Fibroblast of lung (primary cell): Measurements from ENCODE around the gene PTS. TPM values are rescaled to one million over a fixed set of nuclear protein-coding genes. Genes with fewer than 3 reads are reported as not detected.
"Not testable (repeated sequence)": the region's sequence is repeated elsewhere in the genome, so short reads cannot be mapped to it uniquely, and the experiment has no call there.

Experiments
- DNase-seq, 2 donors: peaks; one replicate each; pipeline versions ENCODE4 v3.0.0 to v3.0.0-alpha.2; 2010; ENCODE audit warnings: low read depth in 2 of 2
- H2AFZ ChIP-seq: 2 replicates; pipeline ENCODE4 v1.5.1; 2012; ENCODE audit warnings: low read length, control low read depth, inconsistent platforms
- H3K27ac ChIP-seq: 2 replicates; pipeline ENCODE4 v1.5.1; 2011; ENCODE audit warnings: low read length, control low read depth; ENCODE audit not compliant: insufficient read depth
- H3K27me3 ChIP-seq: 2 replicates; pipeline ENCODE4 v1.5.1; 2011; ENCODE audit warnings: mild to moderate bottlenecking, low read length; ENCODE audit not compliant: control insufficient read depth, insufficient read depth
- H3K36me3 ChIP-seq: 2 replicates; pipeline ENCODE4 v1.5.1; 2011; ENCODE audit warnings: low read length; ENCODE audit not compliant: control insufficient read depth, insufficient read depth
- H3K4me1 ChIP-seq: 2 replicates; pipeline ENCODE4 v1.5.1; 2011; ENCODE audit warnings: low read length; ENCODE audit not compliant: control insufficient read depth, insufficient read depth; ENCODE audit errors: extremely low read depth
- H3K4me2 ChIP-seq: 2 replicates; pipeline ENCODE4 v1.5.1; 2011; ENCODE audit warnings: low read length, control low read depth; ENCODE audit not compliant: insufficient read depth; ENCODE audit errors: extremely low read depth
- H3K4me3 ChIP-seq, 4 experiments: fragments of 200-600 bp in 1 of 4; sonication (generic) in 1 of 4; replicated peaks in 1 of 4; 2 replicates each; pipeline ENCODE4 v1.5.1; 2011 to 2016; ENCODE audit warnings: low read length in 4 of 4, low read depth in 3 of 4, mild to moderate bottlenecking in 3 of 4, control low read depth in 2 of 4, inconsistent platforms in 1 of 4, mixed read lengths in 1 of 4; ENCODE audit not compliant: insufficient read depth in 1 of 4; ENCODE audit errors: control extremely low read depth in 1 of 4
- H3K79me2 ChIP-seq: 2 replicates; pipeline ENCODE4 v1.5.1; 2012; ENCODE audit warnings: mild to moderate bottlenecking, low read length, inconsistent platforms; ENCODE audit not compliant: control insufficient read depth, insufficient read depth
- H3K9ac ChIP-seq: 2 replicates; pipeline ENCODE4 v1.5.1; 2011; ENCODE audit warnings: mild to moderate bottlenecking, low read length, control low read depth; ENCODE audit not compliant: insufficient read depth
- H3K9me3 ChIP-seq: 2 replicates; pipeline ENCODE4 v1.5.1; 2012; ENCODE audit warnings: low read depth, low read length; ENCODE audit not compliant: control insufficient read depth, insufficient read depth
- H4K20me1 ChIP-seq: 2 replicates; pipeline ENCODE4 v1.5.1; 2011; ENCODE audit warnings: low read length; ENCODE audit not compliant: control insufficient read depth, insufficient read depth; ENCODE audit errors: extremely low read depth
- EZH2 ChIP-seq: IDR thresholded peaks from 2 replicates; pipeline ENCODE4 v1.5.1; 2012; ENCODE audit warnings: low read length, control low read depth, mild to moderate bottlenecking; ENCODE audit errors: missing control alignments
- polyA plus RNA-seq, 2 donors: library from polyadenylated mRNA; depleted of rRNA in 1 of 2; stranded (reverse) in 1 of 2; unstranded in 1 of 2; fragments of >200 nt; gene quantifications; 2 replicates each; pipeline ENCODE4 v1.2.1, GENCODE V29; 2011 to 2012; ENCODE audit warnings: missing spikeins in 1 of 2
- total RNA-seq: library from RNA; depleted of rRNA; stranded (reverse); fragments of >200 nt; gene quantifications from 2 replicates; pipeline ENCODE4 v1.2.1, GENCODE V29; 2014
- TF ChIP-seq, protein P1 (sequence below), 2 donors: IDR thresholded peaks in 1 of 2; conservative IDR thresholded peaks in 1 of 2; 1 replicate in 1 of 2; 2 replicates in 1 of 2; pipeline ENCODE4 v1.5.1; 2011 to 2012; ENCODE audit warnings: low read length in 2 of 2, control low read depth in 1 of 2, inconsistent platforms in 1 of 2, low read depth in 1 of 2, mild to moderate bottlenecking in 1 of 2

Gene PTS
- total and polyA plus RNA-seq, 2 donors (not counting 1 experiment from before 2014, with no cell fraction given), result 47.4 to 69.0 TPM

DNA sequence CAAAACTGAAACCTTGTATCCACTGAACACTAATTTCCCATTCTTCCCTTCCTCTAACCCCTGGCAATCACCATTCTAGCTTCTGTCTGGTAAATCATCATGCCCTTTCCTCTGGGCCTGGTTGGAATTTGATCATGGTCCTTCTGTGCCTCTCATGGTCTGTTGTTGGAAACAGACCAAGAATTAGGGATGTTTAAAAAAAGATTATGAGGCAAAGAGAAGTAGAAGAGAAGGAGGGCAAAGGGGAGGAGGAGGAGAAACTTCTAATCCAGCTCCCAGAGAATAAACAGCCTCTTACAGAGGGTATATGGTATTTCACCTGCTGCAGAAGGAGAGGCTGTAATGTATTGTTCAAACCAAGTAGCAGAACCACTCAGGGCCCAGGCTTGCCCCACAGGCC lies 40.3 kb upstream of the PTS start:
- TF ChIP-seq, protein P1, sequence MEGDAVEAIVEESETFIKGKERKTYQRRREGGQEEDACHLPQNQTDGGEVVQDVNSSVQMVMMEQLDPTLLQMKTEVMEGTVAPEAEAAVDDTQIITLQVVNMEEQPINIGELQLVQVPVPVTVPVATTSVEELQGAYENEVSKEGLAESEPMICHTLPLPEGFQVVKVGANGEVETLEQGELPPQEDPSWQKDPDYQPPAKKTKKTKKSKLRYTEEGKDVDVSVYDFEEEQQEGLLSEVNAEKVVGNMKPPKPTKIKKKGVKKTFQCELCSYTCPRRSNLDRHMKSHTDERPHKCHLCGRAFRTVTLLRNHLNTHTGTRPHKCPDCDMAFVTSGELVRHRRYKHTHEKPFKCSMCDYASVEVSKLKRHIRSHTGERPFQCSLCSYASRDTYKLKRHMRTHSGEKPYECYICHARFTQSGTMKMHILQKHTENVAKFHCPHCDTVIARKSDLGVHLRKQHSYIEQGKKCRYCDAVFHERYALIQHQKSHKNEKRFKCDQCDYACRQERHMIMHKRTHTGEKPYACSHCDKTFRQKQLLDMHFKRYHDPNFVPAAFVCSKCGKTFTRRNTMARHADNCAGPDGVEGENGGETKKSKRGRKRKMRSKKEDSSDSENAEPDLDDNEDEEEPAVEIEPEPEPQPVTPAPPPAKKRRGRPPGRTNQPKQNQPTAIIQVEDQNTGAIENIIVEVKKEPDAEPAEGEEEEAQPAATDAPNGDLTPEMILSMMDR (conservative IDR thresholded peaks at IDR 0.05 in 1 of 2, IDR thresholded peaks at IDR 0.05 in 1 of 2; ENCODE audit: low read depth in 1 of 2, low read length in 2 of 2), result no peak
- TF ChIP-seq EZH2, result no peak
- no peak overlapping the region for H3K4me2 ChIP-seq

DNA sequence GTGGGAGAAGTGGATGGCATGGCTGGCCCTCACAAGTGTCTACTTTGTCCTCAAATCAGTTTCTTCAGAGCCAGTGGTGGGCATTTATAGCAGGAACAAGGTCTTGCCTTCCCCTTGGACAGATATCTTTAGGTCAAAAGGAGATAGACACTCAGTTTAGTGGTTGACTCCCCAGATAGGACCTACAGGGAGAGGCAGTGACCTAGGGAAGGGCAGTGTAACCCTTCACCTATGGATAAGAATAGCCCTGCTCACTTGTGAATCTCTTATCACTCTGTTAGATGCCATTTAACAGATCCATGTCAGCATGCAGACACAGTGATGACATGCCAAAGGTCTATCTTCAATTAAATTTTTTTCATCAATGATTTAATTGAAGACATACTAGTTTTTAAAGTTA lies 39.9 kb upstream of the PTS start:
- DNase-seq, result no peak
- Histone ChIP-seq H2AFZ (no peak overlapping the region), H3K27me3 (no peaks in the 10 kb centered on the region), H3K27ac (no peak overlapping the region), H3K9ac (no peak overlapping the region), H3K79me2 (no peaks in the 10 kb centered on the region), H3K4me2 (no peak overlapping the region), H3K9me3 (no peaks in the 10 kb centered on the region), H3K4me3 (no peak overlapping the region), H4K20me1 (no peaks in the 10 kb centered on the region), H3K36me3 (no peaks in the 10 kb centered on the region), H3K4me1 (no peaks in the 10 kb centered on the region)
- TF ChIP-seq, protein P1 (conservative IDR thresholded peaks at IDR 0.05 in 1 of 2, IDR thresholded peaks at IDR 0.05 in 1 of 2; ENCODE audit: low read depth in 1 of 2, low read length in 2 of 2), result no peak
- no peak for TF ChIP-seq EZH2

More for the DNA sequence above, 40.3 kb upstream of the PTS start:
- no peak for DNase-seq
- Histone ChIP-seq H3K36me3 (no peaks in the 10 kb centered on the region), H2AFZ (no peak overlapping the region), H3K4me3 (no peak overlapping the region), H3K4me1 (no peaks in the 10 kb centered on the region), H3K9me3 (no peaks in the 10 kb centered on the region), H3K9ac (no peak overlapping the region), H4K20me1 (no peaks in the 10 kb centered on the region), H3K79me2 (no peaks in the 10 kb centered on the region), H3K27ac (no peak overlapping the region), H3K27me3 (no peaks in the 10 kb centered on the region)

DNA sequence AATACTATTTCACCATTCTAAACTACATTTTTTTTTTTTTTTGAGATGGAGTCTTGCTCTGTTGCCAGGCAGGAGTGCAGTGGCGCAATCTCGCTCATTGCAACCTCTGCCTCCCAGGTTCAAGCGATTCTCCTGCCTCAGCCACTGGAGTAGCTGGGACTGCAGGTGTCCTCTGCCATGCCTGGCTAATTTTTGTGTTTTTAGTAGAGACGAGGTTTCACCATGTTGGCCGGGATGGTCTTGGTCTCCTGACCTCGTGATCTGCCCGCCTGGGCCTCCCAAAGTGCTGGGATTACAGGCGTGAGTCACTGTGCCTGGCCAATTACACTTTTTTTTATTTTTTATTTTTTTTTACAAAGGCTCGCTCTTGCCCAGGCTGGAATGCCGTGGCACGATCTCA lies 31.1 kb upstream of the PTS start:
- H3K36me3 ChIP-seq, H3K4me1 ChIP-seq, H4K20me1 ChIP-seq, H3K27ac ChIP-seq, H3K9ac ChIP-seq, H3K79me2 ChIP-seq, H3K9me3 ChIP-seq, H3K4me3 ChIP-seq, DNase-seq, H2AFZ ChIP-seq, H3K27me3 ChIP-seq, H3K4me2 ChIP-seq: not testable (repeated sequence)
